Measurements from ENCODE around the gene PILRB. TPM values are rescaled to one million over a fixed set of nuclear protein-coding genes. Genes with fewer than 3 reads are reported as not detected.

PILRB gene
- total RNA-seq, 1 donor from 2014 or later, result 21.1 TPM

GRCh38 chr7:100400656-100401055, 42.7 kb downstream of the PILRB start:
- H3K4me1 Mint-ChIP-seq (ENCODE audit: low read depth, unreplicated experiment), result no peaks in the 10 kb centered on the region
- Histone ChIP-seq H3K9ac (ENCODE audit: low read length) (no peak overlapping the region), H3K36me3 (ENCODE audit: insufficient read depth, low read length) (no peaks in the 10 kb centered on the region), H3K27ac (ENCODE audit: low read depth, low read length) (no peak overlapping the region), H4K20me1 (ENCODE audit: insufficient read depth, low read length) (no peaks in the 10 kb centered on the region), H3K4me3 (ENCODE audit: insufficient read depth, low read depth, low read length) (no peak overlapping the region), H3K27me3 (ENCODE audit: insufficient read depth, low read length) (peaks cover 26% of the 10 kb centered on the region), H3K9me3 (ENCODE audit: insufficient read depth, low read depth, low read length) (no peaks in the 10 kb centered on the region), H3K4me1 (ENCODE audit: insufficient read depth, low read length) (no peaks in the 10 kb centered on the region), H3K4me2 (ENCODE audit: low read length) (no peak overlapping the region), H3K79me2 (ENCODE audit: insufficient read depth, low read length) (no peaks in the 10 kb centered on the region), H2AFZ (ENCODE audit: low read depth, low read length) (no peak overlapping the region)
- DNase-seq (ENCODE audit: low read depth), result no peak
- no peaks in the 10 kb centered on the region for H3K36me3 Mint-ChIP-seq (ENCODE audit: low read depth, unreplicated experiment)
- H3K9me3 Mint-ChIP-seq (ENCODE audit: unreplicated experiment), result peaks cover 4% of the 10 kb centered on the region
- peaks cover 40% of the 10 kb centered on the region for H3K27me3 Mint-ChIP-seq (ENCODE audit: low read depth, unreplicated experiment)
- H3K27ac Mint-ChIP-seq (ENCODE audit: unreplicated experiment), result no peak overlapping the region
- TF ChIP-seq CTCF (IDR thresholded peaks at IDR 0.05; ENCODE audit: insufficient read depth, low read depth, low read length) (no peak), EZH2 (IDR thresholded peaks at IDR 0.05; ENCODE audit: insufficient read depth, low read length) (no peak)
- H3K4me3 Mint-ChIP-seq (ENCODE audit: unreplicated experiment), result no peak overlapping the region
- FAIRE-seq, result no peak

GRCh38 chr7:100401811-100402210, 43.9 kb downstream of the PILRB start:
- Mint-ChIP-seq H3K27ac (ENCODE audit: unreplicated experiment) (no peak overlapping the region), H3K27me3 (ENCODE audit: low read depth, unreplicated experiment) (peaks cover 37% of the 10 kb centered on the region), H3K36me3 (ENCODE audit: low read depth, unreplicated experiment) (no peaks in the 10 kb centered on the region), H3K4me1 (ENCODE audit: low read depth, unreplicated experiment) (peaks cover 3% of the 10 kb centered on the region), H3K9me3 (ENCODE audit: unreplicated experiment) (peaks cover 4% of the 10 kb centered on the region), H3K4me3 (ENCODE audit: unreplicated experiment) (no peak overlapping the region)
- Histone ChIP-seq H2AFZ (ENCODE audit: low read depth, low read length) (no peak overlapping the region), H3K9ac (ENCODE audit: low read length) (no peak overlapping the region), H3K4me2 (ENCODE audit: low read length) (no peak overlapping the region), H3K36me3 (ENCODE audit: insufficient read depth, low read length) (no peaks in the 10 kb centered on the region), H3K4me3 (ENCODE audit: insufficient read depth, low read depth, low read length) (no peak overlapping the region), H3K27me3 (ENCODE audit: insufficient read depth, low read length) (peaks cover 30% of the 10 kb centered on the region), H4K20me1 (ENCODE audit: insufficient read depth, low read length) (no peaks in the 10 kb centered on the region), H3K4me1 (ENCODE audit: insufficient read depth, low read length) (peaks cover 5% of the 10 kb centered on the region), H3K27ac (ENCODE audit: low read depth, low read length) (no peak overlapping the region), H3K79me2 (ENCODE audit: insufficient read depth, low read length) (no peaks in the 10 kb centered on the region), H3K9me3 (ENCODE audit: insufficient read depth, low read depth, low read length) (no peaks in the 10 kb centered on the region)
- TF ChIP-seq CTCF (IDR thresholded peaks at IDR 0.05; ENCODE audit: insufficient read depth, low read depth, low read length) (no peak), EZH2 (IDR thresholded peaks at IDR 0.05; ENCODE audit: insufficient read depth, low read length) (no peak)
- no peak for DNase-seq (ENCODE audit: low read depth)
- FAIRE-seq, result no peak

- no peak overlapping the region for H2AFZ ChIP-seq (ENCODE audit: low read depth, low read length)
- TF ChIP-seq CTCF (IDR thresholded peaks at IDR 0.05; ENCODE audit: insufficient read depth, low read depth, low read length) (no peak), EZH2 (IDR thresholded peaks at IDR 0.05; ENCODE audit: insufficient read depth, low read length) (no peak)
- no peak overlapping the region for H3K4me2 ChIP-seq (ENCODE audit: low read length)
- no peak overlapping the region for H3K4me3 ChIP-seq (ENCODE audit: insufficient read depth, low read depth, low read length)
- Mint-ChIP-seq H3K27me3 (ENCODE audit: low read depth, unreplicated experiment) (peaks cover 36% of the 10 kb centered on the region), H3K27ac (ENCODE audit: unreplicated experiment) (no peak overlapping the region), H3K9me3 (ENCODE audit: unreplicated experiment) (peaks cover 4% of the 10 kb centered on the region), H3K36me3 (ENCODE audit: low read depth, unreplicated experiment) (no peaks in the 10 kb centered on the region), H3K4me3 (ENCODE audit: unreplicated experiment) (no peak overlapping the region), H3K4me1 (ENCODE audit: low read depth, unreplicated experiment) (peaks cover 7% of the 10 kb centered on the region)
- H3K79me2 ChIP-seq (ENCODE audit: insufficient read depth, low read length), result no peaks in the 10 kb centered on the region
- no peak overlapping the region for H3K9ac ChIP-seq (ENCODE audit: low read length)
- no peak for DNase-seq (ENCODE audit: low read depth)
- H3K4me1 ChIP-seq (ENCODE audit: insufficient read depth, low read length), result peaks cover 9% of the 10 kb centered on the region
- H3K27me3 ChIP-seq (ENCODE audit: insufficient read depth, low read length), result peaks cover 30% of the 10 kb centered on the region
- no peaks in the 10 kb centered on the region for H3K9me3 ChIP-seq (ENCODE audit: insufficient read depth, low read depth, low read length)
- no peaks in the 10 kb centered on the region for H3K36me3 ChIP-seq (ENCODE audit: insufficient read depth, low read length)
- peaks cover 3% of the 10 kb centered on the region for H4K20me1 ChIP-seq (ENCODE audit: insufficient read depth, low read length)
- no peak for FAIRE-seq
- H3K27ac ChIP-seq (ENCODE audit: low read depth, low read length), result no peak overlapping the region
Observed at GRCh38 chr7:100402241-100402640, 44.3 kb downstream of the PILRB start.
